ENCODE results near the gene BAIAP2L2.

- TF ChIP-seq, protein P1, sequence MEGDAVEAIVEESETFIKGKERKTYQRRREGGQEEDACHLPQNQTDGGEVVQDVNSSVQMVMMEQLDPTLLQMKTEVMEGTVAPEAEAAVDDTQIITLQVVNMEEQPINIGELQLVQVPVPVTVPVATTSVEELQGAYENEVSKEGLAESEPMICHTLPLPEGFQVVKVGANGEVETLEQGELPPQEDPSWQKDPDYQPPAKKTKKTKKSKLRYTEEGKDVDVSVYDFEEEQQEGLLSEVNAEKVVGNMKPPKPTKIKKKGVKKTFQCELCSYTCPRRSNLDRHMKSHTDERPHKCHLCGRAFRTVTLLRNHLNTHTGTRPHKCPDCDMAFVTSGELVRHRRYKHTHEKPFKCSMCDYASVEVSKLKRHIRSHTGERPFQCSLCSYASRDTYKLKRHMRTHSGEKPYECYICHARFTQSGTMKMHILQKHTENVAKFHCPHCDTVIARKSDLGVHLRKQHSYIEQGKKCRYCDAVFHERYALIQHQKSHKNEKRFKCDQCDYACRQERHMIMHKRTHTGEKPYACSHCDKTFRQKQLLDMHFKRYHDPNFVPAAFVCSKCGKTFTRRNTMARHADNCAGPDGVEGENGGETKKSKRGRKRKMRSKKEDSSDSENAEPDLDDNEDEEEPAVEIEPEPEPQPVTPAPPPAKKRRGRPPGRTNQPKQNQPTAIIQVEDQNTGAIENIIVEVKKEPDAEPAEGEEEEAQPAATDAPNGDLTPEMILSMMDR (IDR thresholded peaks at IDR 0.05; ENCODE audit: extremely low read depth in 1 of 2, insufficient read depth in 1 of 2, low read depth in 1 of 2, low read length in 2 of 2), result no peak
- TF ChIP-seq EZH2 (IDR thresholded peaks at IDR 0.05; ENCODE audit: borderline replicate concordance, low read depth, low read length, severe bottlenecking), result no peak
- TF ChIP-seq FOS (IDR thresholded peaks at IDR 0.05; ENCODE audit: borderline replicate concordance, insufficient read depth, low read length), result no peak
- TF ChIP-seq JUN (IDR thresholded peaks at IDR 0.05; ENCODE audit: borderline replicate concordance, insufficient read depth, insufficient read length, low read depth), result no peak
- no peak for TF ChIP-seq MAX (IDR thresholded peaks at IDR 0.05; ENCODE audit: insufficient read depth, insufficient read length)
- TF ChIP-seq POLR2AphosphoS5 (IDR thresholded peaks at IDR 0.05; ENCODE audit: insufficient read depth, low read depth, low read length), result no peak
- TF ChIP-seq POLR2A (IDR thresholded peaks at IDR 0.05; ENCODE audit: low read depth, low read length), result no peak
- no peak for TF ChIP-seq MYC (IDR thresholded peaks at IDR 0.05; ENCODE audit: low read depth, low read length)
- TF ChIP-seq GATA2 (IDR thresholded peaks at IDR 0.05; ENCODE audit: insufficient read depth, insufficient read length, low read depth, low read length), result no peak
Observed at GRCh38 chr22:38067761-38068360, 42.6 kb downstream of the BAIAP2L2 start.
